Choroid plexus epithelial cell (primary cell): ENCODE data around the gene RPLP1.

ENCODE experiments used
- DNase-seq: peaks from one replicate; pipeline ENCODE4 v3.0.0-alpha.2; 2010; ENCODE audit warnings: low read depth
- H3K4me3 ChIP-seq: 2 replicates; pipeline ENCODE4 v1.5.1; 2011; ENCODE audit warnings: low read depth, mild to moderate bottlenecking, control low read depth, low read length, moderate library complexity
- TF ChIP-seq, protein P1 (sequence below): conservative IDR thresholded peaks from 2 replicates; pipeline ENCODE4 v1.5.1; 2011; ENCODE audit warnings: low read depth, mild to moderate bottlenecking, control low read depth, inconsistent platforms, low read length, moderate library complexity

The RPLP1 gene

GRCh38 chr15:69422336-69422895 is 30.2 kb upstream of the RPLP1 start:
- DNase-seq = no peak
- H3K4me3 ChIP-seq = no peak overlapping the region
- TF ChIP-seq, protein P1, sequence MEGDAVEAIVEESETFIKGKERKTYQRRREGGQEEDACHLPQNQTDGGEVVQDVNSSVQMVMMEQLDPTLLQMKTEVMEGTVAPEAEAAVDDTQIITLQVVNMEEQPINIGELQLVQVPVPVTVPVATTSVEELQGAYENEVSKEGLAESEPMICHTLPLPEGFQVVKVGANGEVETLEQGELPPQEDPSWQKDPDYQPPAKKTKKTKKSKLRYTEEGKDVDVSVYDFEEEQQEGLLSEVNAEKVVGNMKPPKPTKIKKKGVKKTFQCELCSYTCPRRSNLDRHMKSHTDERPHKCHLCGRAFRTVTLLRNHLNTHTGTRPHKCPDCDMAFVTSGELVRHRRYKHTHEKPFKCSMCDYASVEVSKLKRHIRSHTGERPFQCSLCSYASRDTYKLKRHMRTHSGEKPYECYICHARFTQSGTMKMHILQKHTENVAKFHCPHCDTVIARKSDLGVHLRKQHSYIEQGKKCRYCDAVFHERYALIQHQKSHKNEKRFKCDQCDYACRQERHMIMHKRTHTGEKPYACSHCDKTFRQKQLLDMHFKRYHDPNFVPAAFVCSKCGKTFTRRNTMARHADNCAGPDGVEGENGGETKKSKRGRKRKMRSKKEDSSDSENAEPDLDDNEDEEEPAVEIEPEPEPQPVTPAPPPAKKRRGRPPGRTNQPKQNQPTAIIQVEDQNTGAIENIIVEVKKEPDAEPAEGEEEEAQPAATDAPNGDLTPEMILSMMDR = no peak

GRCh38 chr15:69424001-69424400 is 28.6 kb upstream of the RPLP1 start:
- TF ChIP-seq, protein P1 = no peak
- no peak overlapping the region for H3K4me3 ChIP-seq
- no peak for DNase-seq

- H3K4me3 ChIP-seq = no peak overlapping the region
- TF ChIP-seq, protein P1 = no peak
- no peak for DNase-seq
Observed at GRCh38 chr15:69424748-69425413, 27.7 kb upstream of the RPLP1 start.

DNA sequence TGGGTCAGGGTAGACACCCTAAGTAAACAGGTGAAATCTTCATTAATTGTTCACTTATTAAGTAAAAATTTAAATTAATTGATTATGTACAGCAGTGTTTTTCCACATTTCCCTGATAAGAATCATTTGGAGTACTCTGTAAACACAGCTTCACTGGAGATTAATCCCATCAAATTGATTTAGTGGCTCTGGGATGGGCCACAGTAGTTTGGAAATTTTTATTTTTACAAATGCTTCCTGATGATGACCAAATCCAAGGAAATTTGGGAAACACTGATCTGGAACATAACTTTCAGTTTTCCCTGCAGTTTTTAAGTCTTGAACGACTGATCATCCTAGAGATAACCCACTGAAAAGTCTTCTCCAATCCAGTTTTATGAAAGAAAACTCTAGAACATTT is 18.8 kb upstream of the RPLP1 start:
- DNase-seq = no peak
- TF ChIP-seq, protein P1 = no peak
- no peak overlapping the region for H3K4me3 ChIP-seq

GRCh38 chr15:69434238-69434637 is 18.4 kb upstream of the RPLP1 start:
- no peak for DNase-seq
- no peak overlapping the region for H3K4me3 ChIP-seq
- TF ChIP-seq, protein P1 = no peak

DNA sequence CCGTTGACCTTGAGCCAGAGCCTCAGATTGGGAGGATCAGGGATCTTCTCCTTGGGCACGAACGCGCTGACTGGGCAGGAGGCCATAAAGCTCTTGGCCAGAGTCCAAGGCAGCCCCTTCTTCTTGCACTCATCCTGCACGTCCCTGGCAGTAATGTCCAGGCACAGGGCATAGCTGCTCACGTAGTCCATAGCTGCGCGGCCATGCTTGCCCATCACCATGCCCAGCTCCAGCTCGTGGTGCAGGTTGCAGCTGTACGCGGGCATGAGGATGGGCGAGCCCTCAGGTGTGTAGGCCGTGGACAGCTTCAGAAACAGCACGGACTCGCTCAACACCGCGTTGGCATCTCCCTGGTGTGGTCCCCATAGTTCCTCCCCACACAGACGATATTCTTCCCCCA is 17.9 kb upstream of the RPLP1 start:
- TF ChIP-seq, protein P1 = no peak
- no peak for DNase-seq
- H3K4me3 ChIP-seq = no peak overlapping the region

DNA sequence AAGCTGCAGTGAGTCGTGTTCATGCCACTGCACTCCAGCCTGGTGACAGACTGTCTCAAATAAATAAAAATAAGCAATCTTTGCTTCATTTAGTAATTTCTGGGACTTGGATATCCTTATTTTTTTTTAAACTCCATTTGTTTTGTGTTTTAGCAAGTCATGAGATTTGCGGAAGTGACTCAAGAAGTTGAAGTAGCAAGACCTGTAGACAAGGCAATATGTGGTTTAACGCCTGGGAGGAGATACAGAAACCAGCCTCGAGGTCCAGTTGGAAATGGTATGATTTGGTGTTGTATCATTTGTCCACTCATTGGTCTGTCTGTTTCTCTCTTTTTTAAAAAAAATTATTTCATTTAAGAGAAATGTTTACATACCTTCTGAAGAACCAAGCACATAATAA is 16.6 kb upstream of the RPLP1 start:
- no peak overlapping the region for H3K4me3 ChIP-seq
- no peak for DNase-seq
- TF ChIP-seq, protein P1 = no peak
